Cardiac ventricle fibroblast (primary cell): ENCODE results near the gene CTNNAL1. TPM values are rescaled to one million over a fixed set of nuclear protein-coding genes. Genes with fewer than 3 reads are reported as not detected.

ENCODE experiments used
- total RNA-seq: library from RNA; depleted of rRNA; stranded (reverse); fragments of >200 nt; gene quantifications from 2 replicates; pipeline ENCODE4 v1.2.3, GENCODE V29; 2015

Gene CTNNAL1, protein sequence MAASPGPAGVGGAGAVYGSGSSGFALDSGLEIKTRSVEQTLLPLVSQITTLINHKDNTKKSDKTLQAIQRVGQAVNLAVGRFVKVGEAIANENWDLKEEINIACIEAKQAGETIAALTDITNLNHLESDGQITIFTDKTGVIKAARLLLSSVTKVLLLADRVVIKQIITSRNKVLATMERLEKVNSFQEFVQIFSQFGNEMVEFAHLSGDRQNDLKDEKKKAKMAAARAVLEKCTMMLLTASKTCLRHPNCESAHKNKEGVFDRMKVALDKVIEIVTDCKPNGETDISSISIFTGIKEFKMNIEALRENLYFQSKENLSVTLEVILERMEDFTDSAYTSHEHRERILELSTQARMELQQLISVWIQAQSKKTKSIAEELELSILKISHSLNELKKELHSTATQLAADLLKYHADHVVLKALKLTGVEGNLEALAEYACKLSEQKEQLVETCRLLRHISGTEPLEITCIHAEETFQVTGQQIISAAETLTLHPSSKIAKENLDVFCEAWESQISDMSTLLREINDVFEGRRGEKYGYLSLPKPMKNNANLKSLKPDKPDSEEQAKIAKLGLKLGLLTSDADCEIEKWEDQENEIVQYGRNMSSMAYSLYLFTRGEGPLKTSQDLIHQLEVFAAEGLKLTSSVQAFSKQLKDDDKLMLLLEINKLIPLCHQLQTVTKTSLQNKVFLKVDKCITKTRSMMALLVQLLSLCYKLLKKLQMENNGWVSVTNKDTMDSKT
- total RNA-seq = 52.8 and 56.8 TPM in 2 replicates

DNA sequence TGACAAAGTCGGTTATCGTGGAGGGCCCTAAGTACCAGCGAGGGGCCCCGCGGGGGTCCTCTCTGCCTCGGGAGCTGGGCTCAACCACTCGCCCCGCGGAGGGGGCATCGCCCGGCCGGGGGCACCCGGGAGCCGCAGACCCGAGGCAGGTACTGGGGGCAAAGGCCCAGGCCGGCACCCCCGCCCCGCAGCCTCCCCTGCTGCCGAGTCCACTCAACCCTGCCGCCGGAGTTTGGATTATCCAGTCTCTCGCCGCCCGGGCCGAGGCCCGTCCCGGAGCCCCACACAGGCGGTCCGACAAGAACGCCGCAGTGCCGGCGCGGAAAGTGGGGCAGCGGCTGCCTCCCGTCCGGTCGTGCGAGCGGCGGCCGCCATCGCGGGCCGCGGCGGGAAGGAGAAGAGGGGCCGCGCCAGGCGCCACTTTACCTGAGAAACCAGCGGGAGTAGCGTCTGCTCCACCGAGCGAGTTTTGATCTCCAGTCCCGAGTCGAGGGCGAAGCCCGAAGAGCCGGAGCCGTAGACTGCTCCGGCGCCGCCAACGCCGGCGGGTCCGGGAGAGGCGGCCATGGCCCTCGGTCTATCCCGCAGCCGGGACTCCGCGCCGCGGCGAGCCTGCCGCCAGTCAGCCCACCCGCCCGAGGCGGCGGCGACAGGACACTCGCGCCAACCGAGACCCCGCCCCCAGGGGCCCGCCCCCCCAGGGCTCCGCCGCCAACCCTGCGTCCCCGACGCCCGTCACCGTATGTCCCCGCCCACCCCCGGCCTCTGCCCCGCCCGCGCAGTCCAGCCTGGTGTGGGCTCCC, at the start of gene CTNNAL1:
CTNNAL1 (minus strand) TSS at position 624 of the 803 bp plus-strand sequence; CDS start at position 567, 57 bp downstream.

DNA sequence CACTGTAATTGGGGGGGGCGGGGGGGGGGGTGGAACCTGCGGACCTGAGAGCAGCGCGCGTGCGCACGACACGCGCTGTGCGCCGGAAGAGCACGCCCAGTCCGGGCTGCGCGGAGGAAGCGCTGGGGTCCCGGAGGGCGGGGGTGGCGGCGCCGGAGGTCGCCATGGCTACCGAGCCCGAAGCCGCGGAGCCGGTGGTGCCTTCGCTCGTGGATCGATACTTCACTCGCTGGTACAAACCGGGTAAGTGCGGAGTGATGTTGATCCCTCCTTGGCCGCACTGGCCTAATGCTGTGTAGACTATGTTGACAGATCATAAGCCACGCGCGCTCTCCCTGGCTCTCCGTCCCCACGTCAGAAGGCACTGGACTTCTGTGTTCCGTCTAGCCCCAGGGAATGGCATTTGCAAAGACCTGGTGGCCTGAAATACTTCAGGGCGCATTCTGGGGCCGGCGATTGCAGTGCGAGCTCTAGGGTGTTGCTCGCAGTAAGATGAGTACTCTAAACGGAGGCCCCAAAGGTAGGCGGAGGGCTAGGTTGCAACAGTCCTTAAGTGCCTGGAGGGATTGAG, 78.9 kb downstream of the CTNNAL1 start, which contains the start of gene ABITRAM:
ABITRAM (plus strand) TSS at position 78 of the 571 bp plus-strand sequence; CDS start at position 165, 87 bp downstream.

DNA sequence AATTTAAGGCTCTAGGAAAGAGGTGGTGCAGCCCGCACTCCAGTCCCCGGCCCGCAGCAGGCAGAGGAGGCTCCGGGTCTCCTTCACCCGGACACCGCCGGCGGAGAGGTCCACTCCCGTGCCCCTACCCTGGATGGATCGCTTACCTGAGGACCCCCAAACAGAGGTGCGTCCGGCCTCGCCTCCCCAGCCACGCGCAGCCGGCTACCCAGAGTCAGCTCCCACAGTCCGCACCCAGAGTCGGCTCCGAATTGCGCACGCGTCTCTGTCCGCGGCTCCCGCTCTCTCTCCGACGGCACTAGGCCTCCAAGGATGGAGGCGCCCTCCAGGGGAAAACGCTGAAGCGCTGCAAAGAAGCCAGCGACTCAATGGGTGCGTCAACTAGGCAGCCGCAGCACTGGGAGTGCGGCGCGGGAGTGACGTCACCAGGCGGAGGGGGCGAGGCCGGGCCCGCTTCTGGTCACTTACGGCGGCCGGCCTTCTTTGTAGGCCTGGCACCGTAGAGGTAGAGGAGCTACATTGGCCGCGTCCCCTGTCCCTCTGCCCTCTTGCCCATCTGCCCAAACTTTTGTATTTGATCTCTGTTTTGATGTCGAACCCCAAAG, 79.5 kb downstream of the CTNNAL1 start, which contains the start of gene ELP1:
ELP1 (minus strand) TSS at position 407 of the 605 bp plus-strand sequence. CDS start 2,978 bp downstream, outside the sequence.

Other genes with a start within 250 kb of the CTNNAL1 start
- gene ACTL7B, start 157.5 kb downstream of the CTNNAL1 start, total RNA-seq = not detected in 2 replicates
- not detected in 2 replicates for gene ACTL7A, start 151.2 kb downstream of the CTNNAL1 start, total RNA-seq
- gene ELP1, start 79.4 kb downstream of the CTNNAL1 start, total RNA-seq = 13.1 and 14.4 TPM in 2 replicates
- 9.7 and 11.7 TPM in 2 replicates for gene ABITRAM, start 79.1 kb downstream of the CTNNAL1 start, total RNA-seq
- gene TMEM245, start 106.4 kb upstream of the CTNNAL1 start, total RNA-seq = 41.5 and 45.2 TPM in 2 replicates
- gene FRRS1L, start 153.8 kb upstream of the CTNNAL1 start, total RNA-seq = 0.10 and 0.25 TPM in 2 replicates